OCI-LY1 (cell line): ENCODE data around the gene AFDN.

ENCODE experiments used
- EZH2 ChIP-seq: fragments of 200-600 bp; sonication (generic), shearing (Covaris generic); IDR thresholded peaks from 2 replicates; pipeline ENCODE4 v1.8.0; 2017; ENCODE audit warnings: borderline replicate concordance, mixed run types, mild to moderate bottlenecking, antibody characterized with exemption, low read length, moderate library complexity, mixed read lengths
- TF ChIP-seq, protein P1 (sequence below): fragments of 200-600 bp; sonication (generic), shearing (Covaris generic); IDR thresholded peaks from 2 replicates; pipeline ENCODE4 v1.5.1; 2017; ENCODE audit warnings: mild to moderate bottlenecking, antibody characterized with exemption, low read length, moderate library complexity, mixed read lengths

GRCh38 chr6:167861424-167861823 lies 34.7 kb downstream of the AFDN start:
- TF ChIP-seq, protein P1, sequence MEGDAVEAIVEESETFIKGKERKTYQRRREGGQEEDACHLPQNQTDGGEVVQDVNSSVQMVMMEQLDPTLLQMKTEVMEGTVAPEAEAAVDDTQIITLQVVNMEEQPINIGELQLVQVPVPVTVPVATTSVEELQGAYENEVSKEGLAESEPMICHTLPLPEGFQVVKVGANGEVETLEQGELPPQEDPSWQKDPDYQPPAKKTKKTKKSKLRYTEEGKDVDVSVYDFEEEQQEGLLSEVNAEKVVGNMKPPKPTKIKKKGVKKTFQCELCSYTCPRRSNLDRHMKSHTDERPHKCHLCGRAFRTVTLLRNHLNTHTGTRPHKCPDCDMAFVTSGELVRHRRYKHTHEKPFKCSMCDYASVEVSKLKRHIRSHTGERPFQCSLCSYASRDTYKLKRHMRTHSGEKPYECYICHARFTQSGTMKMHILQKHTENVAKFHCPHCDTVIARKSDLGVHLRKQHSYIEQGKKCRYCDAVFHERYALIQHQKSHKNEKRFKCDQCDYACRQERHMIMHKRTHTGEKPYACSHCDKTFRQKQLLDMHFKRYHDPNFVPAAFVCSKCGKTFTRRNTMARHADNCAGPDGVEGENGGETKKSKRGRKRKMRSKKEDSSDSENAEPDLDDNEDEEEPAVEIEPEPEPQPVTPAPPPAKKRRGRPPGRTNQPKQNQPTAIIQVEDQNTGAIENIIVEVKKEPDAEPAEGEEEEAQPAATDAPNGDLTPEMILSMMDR = no peak
- TF ChIP-seq EZH2 = no peak
